K562 (cell line): Measurements from ENCODE around the gene CTSW. TPM values are rescaled to one million over a fixed set of nuclear protein-coding genes. Genes with fewer than 3 reads are reported as not detected.

Source experiments
- CC2D1A ChIP-seq: fragments of 450-650 bp; IDR thresholded peaks from 2 replicates; pipeline ENCODE4 v1.6.1; 2017; ENCODE audit warnings: mild to moderate bottlenecking
- CREB1 ChIP-seq, 2 experiments: sonication (generic) in 1 of 2; formaldehyde crosslinking in 1 of 2; IDR thresholded peaks; 2 replicates each; pipeline versions ENCODE4 v1.6.1 to v1.8.0; 2012 to 2022; ENCODE audit warnings: inconsistent platforms in 1 of 2, mild to moderate bottlenecking in 1 of 2, missing genetic modification reagents in 1 of 2, moderate library complexity in 1 of 2
- CREB5 ChIP-seq: fragments of 250-450 bp; sonication (Bioruptor Pico); IDR thresholded peaks from 2 replicates; pipeline ENCODE4 v1.5.0; 2020; ENCODE audit warnings: mild to moderate bottlenecking
- E2F5 ChIP-seq: sonication (generic); formaldehyde crosslinking; IDR thresholded peaks from 2 replicates; pipeline ENCODE4 v1.8.0; 2022; ENCODE audit warnings: mild to moderate bottlenecking, missing genetic modification reagents
- EP300 ChIP-seq: IDR thresholded peaks from 2 replicates; pipeline ENCODE4 v1.6.1; 2012; ENCODE audit warnings: low read length, improper control_type of control experiment
- GTF2B ChIP-seq: IDR thresholded peaks from 2 replicates; pipeline ENCODE4 v1.6.1; 2011; ENCODE audit not compliant: insufficient read length; ENCODE audit errors: extremely low read depth
- HMGN3 ChIP-seq: IDR thresholded peaks from 2 replicates; pipeline ENCODE4 v1.6.1; 2011; ENCODE audit warnings: borderline replicate concordance, low read depth, mild to moderate bottlenecking, mixed read lengths, low read length; ENCODE audit not compliant: insufficient read length; ENCODE audit errors: extremely low read depth
- MYBL2 ChIP-seq, 2 experiments: fragments of 450-650 bp in 1 of 2; sonication (generic) in 1 of 2; formaldehyde crosslinking in 1 of 2; IDR thresholded peaks; 2 replicates each; pipeline versions ENCODE4 v1.6.1 to v1.8.1; 2017 to 2022; ENCODE audit warnings: borderline replicate concordance in 1 of 2, inconsistent platforms in 1 of 2, low read depth in 1 of 2, mild to moderate bottlenecking in 1 of 2, missing genetic modification reagents in 1 of 2, moderate library complexity in 1 of 2
- NFIX ChIP-seq: fragments of 250-450 bp; sonication (Bioruptor Pico); IDR thresholded peaks from 2 replicates; pipeline ENCODE4 v1.4.0; 2020; ENCODE audit warnings: low read depth, mild to moderate bottlenecking, moderate library complexity
- NFRKB ChIP-seq: fragments of 450-650 bp; IDR thresholded peaks from 2 replicates; pipeline ENCODE4 v1.6.1; 2016; ENCODE audit warnings: low read depth
- NR2C2 ChIP-seq, 2 experiments: fragments of 200-800 bp in 1 of 2; sonication (Bioruptor generic) in 1 of 2; sonication (generic) in 1 of 2; formaldehyde crosslinking in 1 of 2; IDR thresholded peaks; 2 replicates each; pipeline versions ENCODE4 v1.6.1 to v1.8.0; 2016 to 2022; ENCODE audit warnings: mild to moderate bottlenecking in 1 of 2, missing compliant biosample characterization in 1 of 2, missing genetic modification characterization in 1 of 2, missing genetic modification reagents in 1 of 2
- NRF1 ChIP-seq, 2 experiments: fragments of 450-650 bp; IDR thresholded peaks in 1 of 2; conservative IDR thresholded peaks in 1 of 2; 2 replicates each; pipeline ENCODE4 v1.6.1; 2014; ENCODE audit warnings: mild to moderate bottlenecking in 2 of 2
- PHF21A ChIP-seq: fragments of 450-650 bp; IDR thresholded peaks from 2 replicates; pipeline ENCODE4 v1.6.1; 2017; ENCODE audit warnings: low read depth, borderline replicate concordance
- RFX5 ChIP-seq: IDR thresholded peaks from 2 replicates; pipeline ENCODE4 v1.6.1; 2011; ENCODE audit warnings: low read depth, mild to moderate bottlenecking, improper control_type of control experiment, low read length
- THRB ChIP-seq: fragments of 450-650 bp; formaldehyde crosslinking; conservative IDR thresholded peaks from 2 replicates; pipeline ENCODE4 v1.4.0; 2022; ENCODE audit warnings: mild to moderate bottlenecking, missing genetic modification characterization
- XRCC5 ChIP-seq: fragments of 200-400 bp; formaldehyde crosslinking; IDR thresholded peaks from 2 replicates; pipeline ENCODE4 v1.6.1; 2017; ENCODE audit warnings: low read depth, mild to moderate bottlenecking, low read length
- ZBTB17 ChIP-seq: fragments of 450-650 bp; formaldehyde crosslinking; IDR thresholded peaks from 2 replicates; pipeline ENCODE4 v1.4.0; 2020; ENCODE audit warnings: mild to moderate bottlenecking
- ZNF124 ChIP-seq: sonication (generic); formaldehyde crosslinking; IDR thresholded peaks from 2 replicates; pipeline ENCODE4 v1.8.1; 2022; ENCODE audit warnings: missing genetic modification reagents
- polyA plus RNA-seq, 8 experiments: library from polyadenylated mRNA; depleted of rRNA in 4 of 8; stranded (reverse) in 5 of 8; unstranded in 3 of 8; fragments of >200 nt; fragmentation: Nextera tagmentation in 2 of 8; fragmentation: Illumina TruSeq in 1 of 8; extraction: Ambion mirVana in 2 of 8; extraction: Trizol in 1 of 8; gene quantifications; 2 replicates each; pipeline versions ENCODE4 v1.2.1 to v1.2.3, GENCODE V29; 2011 to 2014; ENCODE audit warnings: inconsistent platforms in 1 of 8, missing spikeins in 1 of 8
- total RNA-seq, 7 experiments: library from RNA; depleted of rRNA in 6 of 7; stranded (reverse); fragments of >200 nt in 6 of 7; fragmentation: Illumina TruSeq in 2 of 7; extraction: Trizol in 2 of 7; gene quantifications; 2 replicates each; pipeline versions ENCODE4 v1.2.1 to v1.2.3, GENCODE V29; 2011 to 2021; ENCODE audit warnings: low replicate concordance in 1 of 7

CTSW gene
- total and polyA plus RNA-seq, 9 of the 15 experiments (the other 6 are each of a cell fraction or from before 2014, with no cell fraction given): 0.04 TPM; not detected in 8

- TF ChIP-seq CREB5 (CRISPR knock-in tag) (no peak), ZBTB17 (CRISPR knock-in tag) (peak; percentile 80; the same call in 1 of the 2 replicates), NFRKB (0 out of 2 replicates have a peak, but pooled peaks have one; percentile 59), CC2D1A (no peak), E2F5 (no peak), NR2C2 (CRISPR knock-in tag; IDR thresholded peaks at IDR 0.05) (peak; percentile 86), NR2C2 (tag; IDR thresholded peaks at IDR 0.05) (peak; percentile 91), CREB1 (IDR thresholded peaks at IDR 0.05) (peak; percentile 91), CREB1 (CRISPR knock-in tag; IDR thresholded peaks at IDR 0.05) (peak; percentile 94), RFX5 (no peak), NFIX (CRISPR knock-in tag) (no peak), ZNF124 (CRISPR knock-in tag) (no peak), HMGN3 (peak; percentile 78), MYBL2 (IDR thresholded peaks at IDR 0.05; ENCODE audit: low read depth) (no peak), MYBL2 (CRISPR knock-in tag; IDR thresholded peaks at IDR 0.05; ENCODE audit: borderline replicate concordance) (no peak), PHF21A (peak; percentile 58; the same call in 1 of the 2 replicates), NRF1 (conservative IDR thresholded peaks at IDR 0.05 in 1 of 2, IDR thresholded peaks at IDR 0.05 in 1 of 2) (no peak), GTF2B (no peak), XRCC5 (peak; percentile 81; the same call in 1 of the 2 replicates), THRB (no peak), EP300 (peak; percentile 23; the same call in 1 of the 2 replicates)
These were observed 8.7 kb downstream of the CTSW start, which contains the start of gene FIBP (continued) for GRCh38 chr11:65888163-65888814.
